GM12878 (cell line): ENCODE data around the gene ZNF212. TPM values are rescaled to one million over a fixed set of nuclear protein-coding genes. Genes with fewer than 3 reads are reported as not detected.
A peak's percentile ranks its signal among the peaks of the same experiment; 100 is the strongest.

Source experiments
- BACH1 ChIP-seq: fragments of 450-650 bp; IDR thresholded peaks from 2 replicates; pipeline ENCODE4 v1.6.1; 2017; ENCODE audit warnings: mild to moderate bottlenecking, borderline replicate concordance
- BCL3 ChIP-seq: IDR thresholded peaks from 2 replicates; pipeline ENCODE4 v1.6.1; 2011; ENCODE audit warnings: borderline replicate concordance, low read depth, mild to moderate bottlenecking, moderate library complexity, low read length; ENCODE audit not compliant: insufficient read depth, poor library complexity, severe bottlenecking
- CREB1 ChIP-seq: IDR thresholded peaks from 2 replicates; pipeline ENCODE4 v1.6.1; 2012; ENCODE audit warnings: low read depth, mild to moderate bottlenecking, inconsistent platforms
- CTCF ChIP-seq, 3 experiments: IDR thresholded peaks in 2 of 3; conservative IDR thresholded peaks in 1 of 3; 2 replicates each; pipeline ENCODE4 v1.5.1; 2011; ENCODE audit warnings: low read depth in 3 of 3, low read length in 3 of 3, mild to moderate bottlenecking in 3 of 3, control low read depth in 2 of 3, moderate library complexity in 2 of 3, inconsistent platforms in 1 of 3, mixed read lengths in 1 of 3; ENCODE audit not compliant: control insufficient read depth in 2 of 3, insufficient read depth in 1 of 3; ENCODE audit errors: extremely low read depth in 1 of 3
- NFYB ChIP-seq: IDR thresholded peaks from 2 replicates; pipeline ENCODE4 v1.6.1; 2011; ENCODE audit warnings: low read depth, mild to moderate bottlenecking, low read length, improper control_type of control experiment, moderate library complexity; ENCODE audit not compliant: insufficient read depth
- NKRF ChIP-seq: fragments of 450-650 bp; conservative IDR thresholded peaks from 2 replicates; pipeline ENCODE4 v1.6.1; 2017; ENCODE audit warnings: mild to moderate bottlenecking, moderate library complexity
- POLR2AphosphoS2 ChIP-seq: IDR thresholded peaks from 2 replicates; pipeline ENCODE4 v1.6.1; 2011; ENCODE audit warnings: low read depth, mild to moderate bottlenecking, low read length, improper control_type of control experiment, moderate library complexity
- RUNX3 ChIP-seq: IDR thresholded peaks from 2 replicates; pipeline ENCODE4 v1.6.1; 2012; ENCODE audit warnings: low read length, inconsistent platforms
- SP1 ChIP-seq: IDR thresholded peaks from one replicate; pipeline ENCODE4 v1.6.1; 2011; ENCODE audit warnings: low read depth, low read length
- TBL1XR1 ChIP-seq: IDR thresholded peaks from 2 replicates; pipeline ENCODE4 v1.6.1; 2012; ENCODE audit warnings: low read depth, low read length, improper control_type of control experiment
- ZBTB40 ChIP-seq: fragments of 450-650 bp; IDR thresholded peaks from 2 replicates; pipeline ENCODE4 v1.6.1; 2016; ENCODE audit warnings: mild to moderate bottlenecking, moderate library complexity, borderline replicate concordance
- polyA plus RNA-seq, 11 experiments: library from polyadenylated mRNA; depleted of rRNA in 4 of 11; unstranded in 6 of 11; stranded (reverse) in 5 of 11; fragments of >200 nt; fragmentation: Nextera tagmentation in 4 of 11; fragmentation: Illumina TruSeq in 1 of 11; extraction: Ambion mirVana in 4 of 11; extraction: Trizol in 1 of 11; gene quantifications; 1 replicate in 1 of 11; 2 replicates in 10 of 11; pipeline versions ENCODE4 v1.2.1 to v1.2.3, GENCODE V29; 2011 to 2016; ENCODE audit warnings: inconsistent platforms in 2 of 11, missing spikeins in 2 of 11, low read depth in 1 of 11
- total RNA-seq, 4 experiments: library from RNA; depleted of rRNA in 3 of 4; stranded (reverse); fragments of >200 nt in 3 of 4; fragmentation: Illumina TruSeq in 1 of 4; extraction: Trizol in 1 of 4; gene quantifications; 2 replicates each; pipeline versions ENCODE4 v1.2.1 to v1.2.3, GENCODE V29; 2013 to 2021
- TF ChIP-seq, protein P1 (sequence below): IDR thresholded peaks from 2 replicates; pipeline ENCODE4 v1.6.1; 2011; ENCODE audit warnings: low read depth, mild to moderate bottlenecking, low read length, moderate library complexity, borderline replicate concordance; ENCODE audit errors: extremely low read depth
- TF ChIP-seq, protein P2 (sequence below): fragments of 450-650 bp; IDR thresholded peaks from 2 replicates; pipeline ENCODE4 v1.6.1; 2017; ENCODE audit warnings: mild to moderate bottlenecking, moderate library complexity

ZNF212 gene
- total and polyA plus RNA-seq, 10 of the 15 experiments (the other 5 are each of a cell fraction or from before 2014, with no cell fraction given), result 1.2 to 11.6 (median 5.4) TPM

GRCh38 chr7:149284850-149285585, 45.6 kb downstream of the ZNF212 start (continued):
- peak; percentile 83 for TF ChIP-seq CREB1
- TF ChIP-seq ZBTB40, result peak; percentile 59
- peak; percentile 73 for TF ChIP-seq BCL3
- no peak for TF ChIP-seq TBL1XR1
- TF ChIP-seq POLR2AphosphoS2, result peak; percentile 39; the same call in 1 of the 2 replicates
- TF ChIP-seq NFYB, result peak; percentile 65; the same call in 1 of the 2 replicates
- peak; percentile 80; the same call in 1 of the 2 replicates for TF ChIP-seq BACH1
- 0 out of 2 replicates have a peak, but pooled peaks have one; percentile 53 for TF ChIP-seq NKRF
- peak; percentile 21; the same call in 1 of the 2 replicates for TF ChIP-seq RUNX3
- TF ChIP-seq, protein P1, sequence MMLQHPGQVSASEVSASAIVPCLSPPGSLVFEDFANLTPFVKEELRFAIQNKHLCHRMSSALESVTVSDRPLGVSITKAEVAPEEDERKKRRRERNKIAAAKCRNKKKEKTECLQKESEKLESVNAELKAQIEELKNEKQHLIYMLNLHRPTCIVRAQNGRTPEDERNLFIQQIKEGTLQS, result no peak
- peak in 2 of 3 experiments; percentile 16 to 28; a peak in 2 of 6 replicates for TF ChIP-seq CTCF (IDR thresholded peaks at IDR 0.05 in 2 of 3, conservative IDR thresholded peaks at IDR 0.05 in 1 of 3; ENCODE audit: control insufficient read depth in 2 of 3, extremely low read depth in 1 of 3, insufficient read depth in 1 of 3, low read depth in 3 of 3, low read length in 3 of 3)
- TF ChIP-seq, protein P2, sequence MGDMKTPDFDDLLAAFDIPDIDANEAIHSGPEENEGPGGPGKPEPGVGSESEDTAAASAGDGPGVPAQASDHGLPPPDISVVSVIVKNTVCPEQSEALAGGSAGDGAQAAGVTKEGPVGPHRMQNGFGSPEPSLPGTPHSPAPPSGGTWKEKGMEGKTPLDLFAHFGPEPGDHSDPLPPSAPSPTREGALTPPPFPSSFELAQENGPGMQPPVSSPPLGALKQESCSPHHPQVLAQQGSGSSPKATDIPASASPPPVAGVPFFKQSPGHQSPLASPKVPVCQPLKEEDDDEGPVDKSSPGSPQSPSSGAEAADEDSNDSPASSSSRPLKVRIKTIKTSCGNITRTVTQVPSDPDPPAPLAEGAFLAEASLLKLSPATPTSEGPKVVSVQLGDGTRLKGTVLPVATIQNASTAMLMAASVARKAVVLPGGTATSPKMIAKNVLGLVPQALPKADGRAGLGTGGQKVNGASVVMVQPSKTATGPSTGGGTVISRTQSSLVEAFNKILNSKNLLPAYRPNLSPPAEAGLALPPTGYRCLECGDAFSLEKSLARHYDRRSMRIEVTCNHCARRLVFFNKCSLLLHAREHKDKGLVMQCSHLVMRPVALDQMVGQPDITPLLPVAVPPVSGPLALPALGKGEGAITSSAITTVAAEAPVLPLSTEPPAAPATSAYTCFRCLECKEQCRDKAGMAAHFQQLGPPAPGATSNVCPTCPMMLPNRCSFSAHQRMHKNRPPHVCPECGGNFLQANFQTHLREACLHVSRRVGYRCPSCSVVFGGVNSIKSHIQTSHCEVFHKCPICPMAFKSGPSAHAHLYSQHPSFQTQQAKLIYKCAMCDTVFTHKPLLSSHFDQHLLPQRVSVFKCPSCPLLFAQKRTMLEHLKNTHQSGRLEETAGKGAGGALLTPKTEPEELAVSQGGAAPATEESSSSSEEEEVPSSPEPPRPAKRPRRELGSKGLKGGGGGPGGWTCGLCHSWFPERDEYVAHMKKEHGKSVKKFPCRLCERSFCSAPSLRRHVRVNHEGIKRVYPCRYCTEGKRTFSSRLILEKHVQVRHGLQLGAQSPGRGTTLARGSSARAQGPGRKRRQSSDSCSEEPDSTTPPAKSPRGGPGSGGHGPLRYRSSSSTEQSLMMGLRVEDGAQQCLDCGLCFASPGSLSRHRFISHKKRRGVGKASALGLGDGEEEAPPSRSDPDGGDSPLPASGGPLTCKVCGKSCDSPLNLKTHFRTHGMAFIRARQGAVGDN, result peak; percentile 51; the same call in 1 of the 2 replicates
- peak; percentile 87 for TF ChIP-seq SP1
